H1 (cell line): ENCODE data around the gene CACNA1G. TPM values are rescaled to one million over a fixed set of nuclear protein-coding genes. Genes with fewer than 3 reads are reported as not detected.

Experiments
- ASH2L ChIP-seq: fragments of 200-600, 300-600 bp; sonication (generic); IDR thresholded peaks from one replicate; pipeline ENCODE4 v1.7.1; 2017; ENCODE audit warnings: low read length
- polyA plus RNA-seq, 7 experiments: library from polyadenylated mRNA; depleted of rRNA in 3 of 7; stranded (reverse) in 5 of 7; unstranded in 2 of 7; fragments of >200 nt in 5 of 7; fragments of 200-250 nt in 2 of 7; gene quantifications; 1 replicate in 5 of 7; 2 replicates in 1 of 7; 4 replicates in 1 of 7; pipeline versions ENCODE4 v1.2.1 to v1.2.3, GENCODE V29; 2011 to 2013; ENCODE audit warnings: missing spikeins in 2 of 7, mixed read lengths in 2 of 7
- total RNA-seq: library from RNA; stranded (reverse); fragmentation: NEBNext Ultra II Directional; extraction: Animal tissue kit (Norgen Biotek cat#: 25700); gene quantifications from 2 replicates; pipeline ENCODE4 v1.2.1, GENCODE V29; 2021

The CACNA1G gene
- total and polyA plus RNA-seq, 2 of the 8 experiments (the other 6 are each of a cell fraction or from before 2014, with no cell fraction given), result 2.9 to 4.9 TPM

- TF ChIP-seq ASH2L, result no peak
Measured at GRCh38 chr17:50626037-50626574, 65.6 kb downstream of the CACNA1G start (continued).
